GM12864 (cell line): ENCODE data around the gene SPOCK1.

Source experiments
- DNase-seq: peaks from one replicate; pipeline ENCODE4 v3.0.0-alpha.2; 2011; ENCODE audit warnings: low read depth
- H3K4me3 ChIP-seq: 2 replicates; pipeline ENCODE4 v1.5.1; 2011; ENCODE audit warnings: mild to moderate bottlenecking, low read depth, low read length, control low read depth
- CTCF ChIP-seq: IDR thresholded peaks from 2 replicates; pipeline ENCODE4 v1.5.1; 2011; ENCODE audit warnings: low read depth, mild to moderate bottlenecking, moderate library complexity, low read length, control low read depth, inconsistent platforms; ENCODE audit errors: missing control alignments

Gene SPOCK1

GRCh38 chr5:137281201-137281600 is 217.9 kb downstream of the SPOCK1 start:
- no peak overlapping the region for H3K4me3 ChIP-seq
- no peak for DNase-seq
- TF ChIP-seq CTCF = no peak

GRCh38 chr5:137280656-137281055 is 218.5 kb downstream of the SPOCK1 start:
- H3K4me3 ChIP-seq = no peak overlapping the region
- no peak for DNase-seq
- TF ChIP-seq CTCF = no peak

GRCh38 chr5:137279521-137280231 is 219.4 kb downstream of the SPOCK1 start:
- no peak for DNase-seq
- no peak for TF ChIP-seq CTCF
- H3K4me3 ChIP-seq = no peak overlapping the region

GRCh38 chr5:137278476-137278875 is 220.7 kb downstream of the SPOCK1 start:
- no peak for DNase-seq
- no peak for TF ChIP-seq CTCF
- no peak overlapping the region for H3K4me3 ChIP-seq

- no peak for TF ChIP-seq CTCF
- H3K4me3 ChIP-seq = no peak overlapping the region
- no peak for DNase-seq
Observed at GRCh38 chr5:137275083-137275482, 224.0 kb downstream of the SPOCK1 start.

GRCh38 chr5:137273511-137273910 is 225.6 kb downstream of the SPOCK1 start:
- TF ChIP-seq CTCF = no peak
- H3K4me3 ChIP-seq = no peak overlapping the region
- no peak for DNase-seq

- DNase-seq = no peak
- H3K4me3 ChIP-seq = no peak overlapping the region
- no peak for TF ChIP-seq CTCF
Observed at GRCh38 chr5:137272831-137273230, 226.3 kb downstream of the SPOCK1 start.
